Omental fat pad (tissue), 4 donors: ENCODE data around the gene DUS1L. TPM values are rescaled to one million over a fixed set of nuclear protein-coding genes. Genes with fewer than 3 reads are reported as not detected.

Source experiments
- ATAC-seq: fragments of 150-250 bp; one replicate; pipeline ENCODE4 v1.9.1; 2016; ENCODE audit warnings: mild to moderate bottlenecking, moderate library complexity; ENCODE audit not compliant: low FRiP score
- DNase-seq: peaks from one replicate; pipeline ENCODE4 v3.0.0-alpha.2; 2019; ENCODE audit warnings: low spot score
- CTCF ChIP-seq, 3 donors: fragments of 450-650 bp; IDR thresholded peaks; one replicate each; pipeline ENCODE4 v1.5.1; 2016 to 2017; ENCODE audit warnings: antibody characterized with exemption in 3 of 3, mild to moderate bottlenecking in 3 of 3, moderate library complexity in 2 of 3
- total RNA-seq, 4 donors: library from RNA; depleted of rRNA; stranded (reverse); fragments of >200 nt; gene quantifications; one replicate each; pipeline ENCODE4 v1.1.0, GENCODE V29; 2016

DUS1L gene
- total RNA-seq, 4 donors from 2014 or later: 58.1 to 90.3 (median 85.7) TPM

- ATAC-seq: no peak
Measured at GRCh38 chr17:82012640-82013295, 52.8 kb downstream of the DUS1L start.

GRCh38 chr17:82012261-82012639 is 53.4 kb downstream of the DUS1L start:
- no peak for DNase-seq
- TF ChIP-seq CTCF (IDR thresholded peaks at IDR 0.05): no peak
- no peak for ATAC-seq

More at GRCh38 chr17:82012640-82013295, 52.8 kb downstream of the DUS1L start:
- TF ChIP-seq CTCF (IDR thresholded peaks at IDR 0.05): no peak
- no peak for DNase-seq

GRCh38 chr17:82011617-82012187 is 53.9 kb downstream of the DUS1L start:
- DNase-seq: no peak
- no peak for TF ChIP-seq CTCF (IDR thresholded peaks at IDR 0.05)
- ATAC-seq: no peak

- DNase-seq (no peak), ATAC-seq (no peak)
- TF ChIP-seq CTCF (IDR thresholded peaks at IDR 0.05): no peak
Measured at GRCh38 chr17:82010575-82011525, 54.8 kb downstream of the DUS1L start.

GRCh38 chr17:82009413-82009812 is 56.2 kb downstream of the DUS1L start:
- DNase-seq (no peak), ATAC-seq (no peak)
- TF ChIP-seq CTCF (IDR thresholded peaks at IDR 0.05): no peak

GRCh38 chr17:82008941-82009405 is 56.6 kb downstream of the DUS1L start:
- DNase-seq (no peak), ATAC-seq (no peak)
- no peak for TF ChIP-seq CTCF (IDR thresholded peaks at IDR 0.05)
